GM19351 (cell line): ENCODE results near the gene NINL.

ENCODE experiments used
- ATAC-seq: cut with Tn5 transposase; IDR thresholded peaks from one replicate; pipeline ENCODE4 v1.9.1; 2021; ENCODE audit warnings: mild to moderate bottlenecking, moderate library complexity; ENCODE audit not compliant: unreplicated experiment

NINL gene

GRCh38 chr20:25535762-25536161, 49.6 kb downstream of the NINL start:
- no peak for ATAC-seq

DNA sequence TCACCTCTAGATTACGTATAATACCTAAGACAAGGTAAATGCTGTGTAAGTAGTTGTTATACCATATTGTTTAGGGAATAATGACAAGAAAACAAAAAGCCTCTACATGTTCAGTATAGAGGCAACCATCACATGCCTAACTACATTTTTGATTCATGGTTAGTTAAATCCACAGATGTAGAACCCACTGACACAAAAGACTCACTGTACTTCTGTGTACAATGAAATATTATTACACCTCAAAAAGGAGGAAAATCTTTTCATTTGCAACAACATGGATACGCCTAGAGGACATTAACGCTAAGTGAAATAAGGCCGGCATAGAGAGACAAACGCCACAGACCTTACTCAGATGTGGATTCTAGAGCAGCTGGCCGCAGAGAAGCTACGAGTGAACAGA, 50.5 kb downstream of the NINL start:
- ATAC-seq: no peak

DNA sequence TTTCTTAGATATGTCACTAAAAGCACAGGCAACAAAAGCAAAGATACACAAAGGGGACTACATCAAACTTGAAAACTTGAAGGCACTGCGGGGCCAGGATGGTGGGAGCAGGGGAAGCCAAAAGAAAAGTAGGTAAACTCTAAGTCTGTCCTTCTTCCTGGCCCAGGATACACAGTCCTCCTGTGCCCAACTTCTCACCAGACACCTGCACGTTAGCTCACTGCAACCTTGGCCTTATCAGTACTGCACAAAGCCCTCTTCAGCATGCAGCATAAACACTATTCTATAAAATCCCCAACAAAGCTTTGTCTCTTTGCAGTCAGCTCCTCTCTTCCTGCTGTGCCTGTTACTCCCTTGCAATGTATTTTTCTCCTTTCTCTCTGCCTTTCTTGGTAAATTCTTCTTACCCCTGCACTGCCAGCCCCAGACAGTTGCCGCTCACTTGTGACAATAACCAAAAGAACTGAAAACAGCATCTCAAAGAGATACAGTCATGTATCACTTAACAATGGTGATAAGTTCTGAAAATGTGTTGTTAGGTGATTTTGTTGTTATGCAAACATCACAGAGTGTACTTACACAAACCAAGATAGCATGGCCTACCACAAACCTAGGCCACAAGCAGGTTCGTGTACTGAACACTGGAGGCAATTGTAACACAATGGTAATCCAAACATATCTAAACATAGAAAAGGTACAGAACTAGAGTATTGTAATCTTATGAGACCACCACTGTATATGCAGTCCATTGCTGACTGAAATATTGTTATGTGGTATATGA, 51.2 kb downstream of the NINL start:
- ATAC-seq: no peak

GRCh38 chr20:25532971-25533391, 52.4 kb downstream of the NINL start:
- ATAC-seq: no peak

DNA sequence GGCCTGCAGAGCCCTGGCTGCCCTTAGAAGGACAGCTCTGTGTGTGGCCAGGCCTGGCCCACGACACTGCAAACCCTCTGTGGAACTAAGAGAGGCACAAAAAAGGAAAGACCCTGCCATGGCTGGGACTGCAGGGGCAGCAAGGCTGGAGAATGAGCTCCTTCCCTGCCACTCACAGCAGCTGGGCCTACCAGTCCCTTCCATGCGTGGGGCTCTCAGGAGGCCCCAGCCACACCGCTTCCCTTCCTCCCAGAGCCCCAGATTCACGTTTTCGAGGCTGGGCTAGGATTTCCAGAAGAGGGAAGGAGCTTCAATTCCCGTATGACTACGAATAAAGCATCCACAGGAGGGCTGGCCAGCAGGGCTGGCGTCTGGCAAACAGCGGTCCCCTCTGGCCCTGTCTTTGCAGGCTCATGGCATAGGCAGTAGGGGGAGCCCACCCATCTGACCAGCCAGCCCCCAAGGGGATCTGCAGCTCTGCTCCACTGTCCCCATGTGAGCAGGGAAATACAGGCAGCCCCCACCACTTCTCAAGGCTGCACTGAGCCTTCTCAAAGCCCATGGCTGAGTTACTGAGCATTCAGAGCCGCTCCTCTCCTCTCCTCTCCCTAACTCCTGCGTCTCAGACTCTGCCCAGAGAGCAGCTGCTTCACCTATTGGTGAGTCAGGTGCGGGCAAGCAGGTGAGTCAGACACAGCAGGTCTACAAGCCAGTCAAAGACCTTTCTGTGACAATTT, 53.1 kb downstream of the NINL start:
- ATAC-seq: no peak

GRCh38 chr20:25529295-25529951, 55.9 kb downstream of the NINL start:
- ATAC-seq: no peak

- no peak for ATAC-seq
These were observed 57.4 kb downstream of the NINL start for GRCh38 chr20:25527949-25528348.

- no peak for ATAC-seq
These were observed 58.9 kb downstream of the NINL start for GRCh38 chr20:25526446-25526845.

GRCh38 chr20:25525867-25526266, 59.5 kb downstream of the NINL start:
- ATAC-seq: no peak

- ATAC-seq: no peak
These were observed 60.0 kb downstream of the NINL start for GRCh38 chr20:25525295-25525694.

GRCh38 chr20:25521382-25521781, 63.9 kb downstream of the NINL start:
- no peak for ATAC-seq

DNA sequence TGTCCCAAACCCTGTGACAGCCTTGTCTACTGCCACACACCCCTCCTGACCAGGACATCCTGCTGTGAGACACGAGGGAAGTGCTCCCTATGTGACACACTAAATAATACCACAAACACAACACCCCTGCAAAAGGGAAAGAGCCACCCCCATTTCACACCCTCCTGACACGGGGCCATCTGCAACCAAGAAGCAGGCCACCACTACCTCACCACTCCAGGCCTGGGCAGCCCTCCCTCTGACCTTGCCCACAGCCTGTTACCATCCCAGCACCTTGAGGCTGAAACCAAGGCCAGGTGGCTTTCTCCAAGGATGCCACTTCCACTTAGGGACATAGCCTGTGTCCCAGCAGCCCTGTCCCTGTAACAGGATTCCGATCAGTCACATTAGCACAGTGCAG, 68.2 kb downstream of the NINL start:
- ATAC-seq: no peak

GRCh38 chr20:25514747-25515340, 70.5 kb downstream of the NINL start:
- no peak for ATAC-seq

DNA sequence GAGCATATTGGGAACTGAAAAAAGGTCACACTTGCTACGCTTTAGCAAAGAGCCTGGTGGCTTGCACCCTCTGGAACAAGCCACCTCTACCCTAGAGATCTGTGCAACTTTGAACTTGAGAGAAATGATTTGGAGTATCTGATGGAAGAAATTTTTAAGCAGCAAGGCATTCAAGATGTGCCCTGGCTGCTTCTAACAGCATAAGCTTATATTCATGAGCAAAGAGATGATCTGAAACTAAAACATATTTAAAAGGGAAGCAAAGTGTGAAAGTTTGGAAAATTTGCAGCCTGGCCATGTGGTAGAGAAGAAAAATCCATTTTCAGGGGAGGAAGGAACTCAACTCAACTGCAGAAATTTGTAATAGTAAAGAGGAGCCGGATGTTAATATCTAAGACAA, 71.1 kb downstream of the NINL start:
- ATAC-seq: no peak

DNA sequence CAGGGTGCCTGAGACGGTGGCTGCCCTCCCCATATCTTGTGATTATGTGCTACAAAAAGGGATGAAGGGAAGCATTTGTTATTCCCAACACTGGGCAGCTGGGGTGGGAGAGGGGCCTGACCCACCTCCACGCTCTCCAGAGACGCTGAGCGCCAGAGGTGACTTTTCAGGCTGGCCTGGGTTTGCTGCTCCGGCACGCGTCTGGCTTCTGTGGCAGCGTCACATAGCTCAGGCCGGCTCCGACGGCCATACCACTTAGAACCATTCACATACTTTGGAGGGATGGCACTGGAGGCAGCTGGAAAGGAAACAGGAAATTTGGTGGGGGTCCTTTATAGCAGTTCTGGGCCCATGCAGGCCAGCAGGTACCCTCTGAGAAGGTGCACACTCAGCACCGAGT, 72.6 kb downstream of the NINL start:
- ATAC-seq: no peak

- no peak for ATAC-seq
These were observed 74.1 kb downstream of the NINL start for GRCh38 chr20:25511183-25511582.

DNA sequence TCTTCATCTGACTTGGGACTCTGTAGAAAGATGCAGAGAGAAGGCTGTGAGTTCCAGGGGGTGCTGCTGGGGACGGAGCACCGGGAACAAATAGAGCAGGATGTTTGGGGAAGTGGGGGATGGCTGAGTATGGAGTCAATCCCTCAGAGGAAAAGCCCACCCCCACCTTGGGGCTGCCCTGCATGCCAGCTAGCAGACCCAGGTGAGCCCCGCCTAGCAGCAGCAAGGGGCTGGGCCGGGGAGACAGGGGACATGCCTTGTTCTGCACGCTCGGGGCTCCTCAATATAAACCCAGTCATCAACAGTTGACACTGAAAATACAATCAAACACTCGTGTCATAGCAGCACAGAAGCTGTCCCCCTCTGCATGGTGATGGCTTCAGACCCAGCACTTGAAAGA, 74.6 kb downstream of the NINL start:
- ATAC-seq: no peak

GRCh38 chr20:25510202-25510601, 75.1 kb downstream of the NINL start:
- ATAC-seq: no peak

DNA sequence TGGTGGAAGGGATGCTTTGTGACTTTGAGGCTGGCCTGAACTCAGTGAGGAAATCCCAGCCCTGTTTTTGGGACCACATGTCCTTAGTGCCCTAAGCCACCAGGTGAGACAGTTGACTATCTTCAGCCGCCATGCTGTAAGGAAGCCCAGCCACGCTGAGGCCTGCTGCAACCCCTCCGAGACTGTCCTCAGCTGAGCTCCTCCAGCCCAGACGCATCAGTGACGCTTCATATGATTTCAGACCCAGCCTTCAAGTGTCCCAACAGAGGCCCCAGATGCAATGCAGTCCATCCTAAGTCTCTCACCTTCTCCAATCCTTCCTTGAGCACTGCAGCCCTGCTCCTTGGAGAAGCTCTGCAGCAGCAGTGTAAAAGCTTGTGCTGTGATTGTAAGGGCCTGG, 76.2 kb downstream of the NINL start:
- no peak for ATAC-seq

- no peak for ATAC-seq
These were observed 77.1 kb downstream of the NINL start for GRCh38 chr20:25508083-25508770.
